ENCODE measurements around the gene RNF144B.

GRCh38 chr6:18427296-18427695, 40.1 kb downstream of the RNF144B start:
- TF ChIP-seq CTCF (IDR thresholded peaks at IDR 0.05; ENCODE audit: insufficient read depth, low read length) (no peak), REST (IDR thresholded peaks at IDR 0.05; ENCODE audit: insufficient replicate concordance, low read depth) (no peak), POLR2AphosphoS5 (IDR thresholded peaks at IDR 0.05; ENCODE audit: low read depth) (no peak), GABPA (IDR thresholded peaks at IDR 0.05; ENCODE audit: low read depth) (no peak)

All from HL-60 (cell line).